Measurements from ENCODE around the gene NLK.

NLK gene

DNA sequence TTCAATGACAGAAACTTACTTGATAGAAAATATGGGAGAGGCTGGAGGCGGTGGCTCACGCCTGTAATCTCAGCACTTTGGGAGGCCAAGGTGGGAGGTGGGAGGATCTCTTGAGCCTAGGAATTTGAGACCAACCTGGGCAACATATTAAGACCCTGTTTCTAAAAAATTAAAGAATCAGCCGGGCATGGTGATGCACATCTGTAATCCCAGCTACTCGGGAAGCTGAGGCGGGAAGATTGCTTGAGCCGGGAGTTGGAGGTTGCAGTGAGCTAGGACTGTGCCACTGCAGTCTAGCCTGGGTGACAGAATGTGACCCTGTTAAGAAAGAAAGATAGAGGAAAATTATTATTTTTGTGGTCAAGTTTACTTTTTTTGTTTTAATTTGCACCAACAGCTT is 2.1 kb upstream of the NLK start:
- DNase-seq (ENCODE audit: low read depth): no peak

DNA sequence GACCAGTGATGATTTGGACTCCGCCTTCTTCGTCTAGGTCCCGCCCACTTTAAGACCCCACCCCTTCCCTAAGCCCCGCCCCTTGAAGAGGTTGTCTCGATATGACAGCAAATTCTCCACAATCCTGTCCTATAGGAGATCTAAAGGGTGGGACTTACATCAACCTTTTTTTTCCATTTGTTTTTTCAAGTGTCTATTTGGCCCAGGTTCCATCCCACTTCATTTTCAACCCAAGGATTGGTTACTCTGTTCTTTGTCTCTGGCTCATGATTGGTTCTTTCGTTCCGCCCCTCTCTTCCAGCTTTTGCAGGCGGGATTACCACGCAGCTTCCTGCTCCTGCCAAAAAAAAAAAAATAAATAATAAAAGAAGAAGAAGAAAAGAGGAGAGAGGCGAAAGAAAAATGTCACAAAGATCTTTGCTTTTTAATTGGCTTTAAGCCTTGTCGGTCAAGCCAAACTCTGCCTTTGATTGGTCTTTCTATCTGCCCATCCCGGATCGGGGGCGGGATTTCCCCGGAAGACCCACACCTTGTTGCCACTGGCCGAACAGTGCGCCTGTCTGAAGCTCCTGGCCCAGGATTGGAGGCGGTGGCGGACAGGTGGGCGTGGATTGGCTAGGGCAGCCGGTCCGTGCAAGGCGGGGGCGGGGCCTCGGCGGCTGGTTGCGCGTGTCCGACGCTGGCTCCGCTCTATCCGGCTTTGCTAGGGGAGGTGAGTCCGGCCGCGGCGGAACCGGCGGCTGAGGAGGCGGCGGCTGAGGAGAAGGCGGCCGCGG is 1.2 kb upstream of the NLK start:
- peak; percentile 99 for DNase-seq (ENCODE audit: low read depth)

- no peak for DNase-seq (ENCODE audit: low read depth)
These were observed 427 bp upstream of the NLK start for GRCh38 chr17:28041844-28042656.

GRCh38 chr17:28042721-28043291 is 329 bp downstream of the NLK start:
- DNase-seq (ENCODE audit: low read depth): no peak

DNA sequence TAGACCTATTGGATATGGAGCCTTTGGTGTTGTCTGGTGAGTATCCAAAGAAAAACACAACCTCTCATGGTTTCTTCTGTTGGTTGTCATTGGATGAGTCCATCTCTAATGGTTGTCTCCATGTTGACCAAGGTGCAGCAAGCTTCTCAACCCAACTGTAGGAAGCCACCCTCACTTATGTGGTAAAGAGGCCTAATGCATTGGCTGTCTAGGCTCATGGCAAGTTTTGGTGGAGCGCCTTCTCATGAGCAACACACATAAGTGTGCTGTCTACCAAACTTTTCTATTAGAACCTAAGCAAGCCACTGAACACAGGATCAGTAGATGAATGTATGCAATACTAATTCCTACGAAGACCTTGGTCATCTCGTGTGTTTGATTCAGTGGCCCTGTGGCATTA is 819 bp downstream of the NLK start:
- no peak for DNase-seq (ENCODE audit: low read depth)

- no peak for DNase-seq (ENCODE audit: low read depth)
These were observed 1.3 kb downstream of the NLK start for GRCh38 chr17:28043741-28044140.

DNA sequence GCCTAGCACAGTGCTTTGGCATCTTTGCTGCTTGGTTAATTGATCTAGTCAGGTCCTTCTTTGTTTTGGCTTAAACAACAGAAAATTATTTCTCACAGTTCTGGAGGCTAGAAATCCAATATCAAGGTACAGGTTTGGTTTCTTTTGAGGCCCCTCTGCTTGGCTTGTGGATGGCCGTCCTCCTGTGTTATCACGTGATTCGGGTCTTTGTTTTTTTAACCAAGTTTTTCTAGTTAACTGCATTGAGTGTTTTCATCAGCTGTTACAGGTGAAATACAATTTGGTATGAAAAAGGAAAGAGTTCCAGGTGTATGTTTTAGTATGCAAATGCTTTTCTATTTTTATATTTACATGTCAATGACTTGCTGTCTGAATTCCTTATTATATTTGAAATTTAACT is 2.8 kb downstream of the NLK start:
- DNase-seq (ENCODE audit: low read depth): no peak

DNA sequence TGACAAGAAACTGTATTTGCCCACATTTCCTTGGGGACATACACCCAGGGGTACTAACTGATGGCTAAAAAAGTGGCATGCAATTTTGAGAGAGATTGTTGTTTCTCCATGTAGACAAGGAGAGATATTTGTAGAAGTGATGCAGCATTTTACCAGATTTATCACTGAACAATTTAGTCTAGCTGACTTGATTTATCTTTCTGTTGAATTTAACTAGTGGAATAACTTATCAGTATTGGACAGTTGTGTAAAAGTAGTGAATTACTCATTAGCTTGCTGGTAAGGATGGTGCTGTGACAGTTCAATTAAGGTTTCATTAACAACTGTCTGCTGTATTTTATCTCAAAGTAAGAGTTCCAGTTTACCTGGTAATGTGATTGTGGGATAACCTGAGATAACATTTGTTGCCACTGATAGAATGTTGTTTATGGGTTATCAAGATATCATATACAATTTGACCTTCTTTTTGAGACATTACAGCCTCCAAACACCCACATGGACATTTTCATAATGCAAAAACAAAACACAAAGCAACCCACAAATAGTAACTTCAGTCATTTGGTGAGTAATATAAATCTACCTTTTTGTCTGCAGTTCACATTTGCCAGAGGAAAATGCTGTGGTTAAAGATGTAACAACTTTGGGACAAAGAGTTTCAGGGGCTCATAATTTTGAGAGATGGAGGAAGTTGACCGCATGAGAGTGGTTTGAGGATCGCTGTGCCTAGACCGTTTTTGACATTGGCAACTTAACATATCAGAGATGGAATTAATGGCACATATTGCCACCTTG is 3.8 kb downstream of the NLK start:
- no peak for DNase-seq (ENCODE audit: low read depth)

DNA sequence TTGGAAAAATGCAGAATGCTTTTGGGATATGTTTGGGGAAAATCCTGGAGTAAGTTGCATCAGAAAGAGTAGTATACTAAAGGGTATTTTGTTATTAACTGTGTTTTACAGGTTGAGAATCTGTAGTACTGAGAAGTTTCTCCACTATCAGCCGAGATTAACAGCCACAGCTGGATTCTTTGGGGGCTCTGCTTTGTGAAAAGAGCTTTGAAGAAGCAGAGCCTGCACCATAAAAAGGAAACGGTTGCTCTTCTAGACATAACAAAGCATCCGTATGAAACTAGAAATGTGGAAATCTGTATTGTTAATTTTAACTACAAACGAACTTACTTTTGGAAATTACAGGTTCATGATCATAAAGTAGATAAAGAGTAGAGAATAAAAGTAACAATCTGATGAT is 5.3 kb downstream of the NLK start:
- no peak for DNase-seq (ENCODE audit: low read depth)

GRCh38 chr17:28049071-28049470 is 6.6 kb downstream of the NLK start:
- DNase-seq (ENCODE audit: low read depth): no peak

- no peak for DNase-seq (ENCODE audit: low read depth)
These were observed 10.7 kb downstream of the NLK start for GRCh38 chr17:28053044-28053670.

DNA sequence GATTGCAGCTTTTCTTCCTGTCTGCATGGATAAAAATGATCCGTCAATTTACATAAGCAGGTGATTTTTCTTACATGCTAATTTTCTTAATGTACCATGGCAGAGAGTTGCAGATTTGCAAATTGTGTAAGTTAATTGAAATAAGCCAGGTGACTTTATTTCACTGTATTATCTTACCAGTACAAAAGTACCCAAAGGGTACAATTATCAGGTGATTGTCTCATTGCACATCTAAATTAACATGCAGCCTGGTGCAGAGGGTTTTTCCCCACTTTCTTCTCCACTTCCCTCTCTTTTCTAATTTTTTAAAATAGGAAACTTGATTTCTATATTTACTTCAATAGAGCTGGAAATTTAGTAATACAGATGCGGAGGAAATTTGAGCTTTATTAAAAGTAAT is 11.2 kb downstream of the NLK start:
- no peak for DNase-seq (ENCODE audit: low read depth)

DNA sequence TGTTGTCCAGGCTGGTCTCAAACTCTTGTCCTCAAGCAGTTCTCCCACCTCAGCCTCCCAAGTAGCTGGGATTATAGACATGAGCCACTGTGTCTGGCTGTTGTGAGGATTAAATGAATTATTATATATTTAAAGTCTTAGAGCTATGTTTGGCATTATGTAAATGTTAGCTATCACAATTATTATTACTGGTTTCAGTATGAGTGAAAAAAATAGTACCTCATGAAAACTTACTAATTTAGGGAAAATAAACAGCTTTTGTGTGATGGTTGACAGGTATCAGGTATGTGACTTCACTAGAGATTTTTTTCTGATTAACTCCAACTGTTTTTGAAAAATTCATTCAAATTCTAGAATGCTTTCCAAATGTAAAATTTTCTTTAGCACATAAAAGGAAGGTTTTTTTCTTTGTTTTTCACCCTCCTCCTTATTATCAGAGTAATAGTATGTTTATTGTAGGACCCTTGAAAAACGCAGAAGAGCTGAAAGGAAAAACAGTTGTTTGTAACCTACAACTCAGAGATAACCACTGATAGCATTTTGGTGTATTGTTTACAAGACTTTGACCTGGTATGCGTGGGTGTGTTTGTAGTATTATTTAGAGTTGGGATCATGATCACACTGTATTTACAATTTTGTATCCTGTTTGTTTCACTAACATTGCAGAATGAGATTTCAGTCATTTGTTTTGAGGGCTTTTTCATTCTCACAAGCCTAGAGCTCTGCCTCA is 13.2 kb downstream of the NLK start:
- no peak for DNase-seq (ENCODE audit: low read depth)

- DNase-seq (ENCODE audit: low read depth): no peak
These were observed 13.8 kb downstream of the NLK start for GRCh38 chr17:28056276-28056620.

DNA sequence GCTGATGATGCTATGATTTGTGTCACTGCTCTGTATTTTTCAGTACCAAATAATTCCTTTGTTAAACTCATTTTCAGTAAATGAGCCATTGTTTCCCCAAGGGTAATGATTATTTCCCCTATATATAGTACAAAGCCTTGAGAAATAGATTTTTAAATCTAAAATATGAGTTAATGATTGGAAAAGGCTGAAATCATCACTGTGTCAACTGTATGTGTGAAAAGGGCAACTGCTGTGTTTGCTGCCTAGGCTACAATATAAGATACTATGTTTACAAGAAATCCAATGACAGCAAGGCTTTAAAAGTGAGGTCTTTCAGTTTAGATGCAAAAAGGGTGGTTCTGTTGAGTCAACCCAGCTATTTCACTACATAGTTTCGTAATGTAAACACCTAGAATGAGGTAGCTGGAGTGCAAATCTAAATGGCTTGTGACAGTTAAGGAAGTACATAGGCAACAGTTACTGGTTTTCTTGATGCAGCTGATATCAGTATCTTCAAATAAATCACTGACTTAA is 15.3 kb downstream of the NLK start:
- DNase-seq (ENCODE audit: low read depth): no peak

- DNase-seq (ENCODE audit: low read depth): no peak
These were observed 17.2 kb downstream of the NLK start for GRCh38 chr17:28059675-28060074.

- DNase-seq (ENCODE audit: low read depth): no peak
These were observed 23.2 kb downstream of the NLK start for GRCh38 chr17:28065706-28066105.

DNA sequence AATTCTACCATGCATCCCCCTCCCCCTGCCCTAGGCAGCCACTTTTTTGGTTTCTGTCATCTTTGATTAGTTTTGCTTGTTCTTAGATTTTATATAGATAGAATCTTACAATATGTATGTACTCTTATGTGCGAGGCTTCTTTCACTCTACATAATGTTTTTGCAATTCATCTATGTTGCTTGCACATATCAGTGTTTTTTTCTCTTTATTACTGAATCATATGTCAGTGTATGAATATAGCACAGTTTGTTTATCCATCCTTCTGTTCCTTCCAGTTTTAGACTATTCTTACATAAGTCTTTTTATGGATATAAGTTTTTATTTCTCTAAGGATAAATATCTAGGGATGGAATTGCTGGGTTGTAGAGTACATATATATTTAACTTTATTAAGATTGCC is 26.6 kb downstream of the NLK start:
- no peak for DNase-seq (ENCODE audit: low read depth)

DNA sequence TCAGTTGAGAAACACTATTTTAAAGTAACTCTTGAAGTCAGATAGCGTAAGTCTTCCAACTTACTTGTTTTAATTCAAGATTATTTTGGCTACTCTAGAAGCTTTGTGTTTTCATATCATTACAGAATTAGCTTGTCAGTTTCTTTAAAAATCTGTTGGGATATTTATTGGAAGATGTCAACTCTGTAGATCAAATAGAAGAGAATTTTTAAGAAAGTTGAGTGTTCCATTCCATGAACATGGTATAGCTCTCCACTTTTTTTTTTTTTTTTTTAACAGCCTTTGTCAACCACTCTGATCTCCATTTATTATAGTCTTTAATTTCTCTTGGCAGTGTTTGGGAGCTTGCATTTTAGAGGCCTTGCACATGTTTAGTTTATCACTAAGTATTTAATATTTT is 28.7 kb downstream of the NLK start:
- no peak for DNase-seq (ENCODE audit: low read depth)

- no peak for DNase-seq (ENCODE audit: low read depth)
These were observed 29.6 kb downstream of the NLK start for GRCh38 chr17:28071891-28072606.
